T-helper 1 cell treated with Interleukin-12 subunit alpha and Interleukin-12 subunit beta and Interleukin-4 antibody, amounts not matched to agents 30 μg/mL and 1 μg/mL, for 36 hours (primary cell): ENCODE results near the gene CDIP1.

ENCODE experiments used
- H3K27ac Mint-ChIP-seq: one replicate; pipeline ENCODE4 v1.8.0; 2021; ENCODE audit warnings: mild to moderate bottlenecking, mixed read lengths
- H3K27me3 Mint-ChIP-seq: one replicate; pipeline ENCODE4 v1.8.0; 2021; ENCODE audit warnings: low read depth, mixed read lengths
- H3K36me3 Mint-ChIP-seq: one replicate; pipeline ENCODE4 v1.8.0; 2021; ENCODE audit warnings: low read depth, mixed read lengths
- H3K4me1 Mint-ChIP-seq: one replicate; pipeline ENCODE4 v1.8.0; 2021; ENCODE audit warnings: low read depth, mixed read lengths
- H3K4me3 Mint-ChIP-seq: one replicate; pipeline ENCODE4 v1.8.0; 2021; ENCODE audit warnings: mild to moderate bottlenecking, moderate library complexity, mixed read lengths
- H3K9me3 Mint-ChIP-seq: one replicate; pipeline ENCODE4 v1.8.0; 2021; ENCODE audit warnings: mixed read lengths

Gene CDIP1

DNA sequence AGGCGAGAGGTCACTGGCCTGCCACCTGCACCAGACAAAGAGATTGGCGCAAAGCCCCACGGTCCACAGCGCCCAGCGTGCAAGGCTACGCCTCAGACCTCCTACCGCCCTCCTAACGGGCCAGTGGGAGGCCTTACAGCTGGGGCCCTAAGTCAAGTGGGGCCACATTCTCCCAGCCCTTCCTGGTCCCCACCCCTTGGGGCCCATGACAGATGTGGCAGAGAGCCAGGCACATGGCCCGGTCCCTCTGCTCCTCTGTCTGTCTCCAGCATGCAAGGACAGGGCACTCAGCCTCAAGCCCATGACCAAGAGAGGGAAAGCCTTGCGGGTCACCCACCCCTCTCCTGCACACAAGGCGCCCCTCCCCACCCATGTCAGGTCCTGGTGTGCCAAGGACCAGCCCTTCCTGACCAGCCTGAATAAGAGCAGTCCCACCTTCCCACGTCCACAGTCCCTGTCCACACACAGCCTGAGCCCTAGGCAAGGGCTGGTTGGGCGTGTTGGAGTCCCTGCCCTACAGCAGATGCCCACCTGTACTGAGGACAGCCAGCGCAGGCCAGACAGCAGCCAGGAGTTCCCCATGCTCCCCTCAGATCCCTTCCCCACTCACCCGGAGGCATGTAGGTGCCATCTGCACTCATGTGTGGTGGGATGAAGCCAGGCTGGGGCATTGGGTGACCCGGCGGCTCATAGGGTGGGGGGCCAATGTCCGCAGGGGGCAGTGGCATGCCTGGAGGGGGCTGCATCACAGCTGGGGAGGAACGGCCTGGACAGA is 25.3 kb downstream of the CDIP1 start:
- Mint-ChIP-seq H3K27ac (peak overlapping the region; percentile 11), H3K36me3 (peaks cover 25% of the 10 kb centered on the region), H3K9me3 (no peaks in the 10 kb centered on the region), H3K27me3 (no peaks in the 10 kb centered on the region), H3K4me1 (peaks cover 26% of the 10 kb centered on the region), H3K4me3 (no peak overlapping the region)

DNA sequence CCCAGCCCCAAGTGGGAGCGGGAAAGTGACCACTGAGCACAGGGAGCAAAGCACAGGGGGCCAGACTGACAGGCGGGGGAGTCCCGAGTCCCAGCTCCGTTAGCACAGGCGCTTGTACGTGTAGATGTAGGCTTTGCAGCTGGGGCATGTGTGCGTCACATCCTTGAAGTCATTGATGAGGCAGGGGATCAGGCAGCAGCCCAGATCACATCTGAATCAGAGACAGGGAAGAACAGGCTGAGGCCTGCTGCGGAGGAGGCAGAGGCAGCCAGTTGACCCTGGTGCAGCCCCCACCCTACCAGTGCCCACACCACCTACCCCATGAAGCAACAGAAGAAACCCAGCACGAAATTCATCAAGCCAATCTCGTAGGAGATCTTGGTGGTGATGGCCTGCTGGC is 26.1 kb downstream of the CDIP1 start:
- Mint-ChIP-seq H3K4me3 (no peak overlapping the region), H3K36me3 (peaks cover 31% of the 10 kb centered on the region), H3K27me3 (no peaks in the 10 kb centered on the region), H3K27ac (peak overlapping the region; percentile 59), H3K9me3 (no peaks in the 10 kb centered on the region), H3K4me1 (peaks cover 26% of the 10 kb centered on the region)

DNA sequence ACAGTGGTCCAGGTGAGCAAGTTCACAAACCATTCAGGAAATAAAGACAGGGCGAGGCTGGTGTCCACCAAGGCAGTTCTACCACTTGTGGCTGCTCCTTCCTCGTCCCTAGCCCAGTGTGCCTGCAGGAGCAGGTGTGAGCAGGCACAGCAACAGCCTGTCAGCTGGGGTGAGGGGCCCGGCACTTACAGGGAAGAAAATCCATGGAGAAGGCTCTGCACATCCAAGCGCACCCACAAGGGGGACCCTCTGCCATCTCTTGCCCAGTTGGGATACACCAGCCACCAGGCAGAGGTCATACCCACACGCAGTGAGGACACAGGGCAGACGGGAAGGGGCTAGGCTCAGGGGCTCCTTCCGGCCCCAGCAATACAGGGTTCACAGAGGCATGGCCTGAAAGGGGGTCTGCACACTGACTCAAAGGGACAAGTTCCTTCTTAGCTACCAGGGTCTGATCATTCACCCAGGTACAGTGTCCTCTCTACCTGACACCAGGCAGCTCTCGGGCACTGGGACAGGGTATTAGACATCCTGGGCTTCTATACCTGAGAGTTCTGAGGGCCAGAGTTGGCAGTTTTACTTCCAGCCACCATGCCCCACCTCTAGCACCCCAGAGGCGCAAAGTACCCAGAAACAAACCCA is 27.0 kb downstream of the CDIP1 start:
- no peaks in the 10 kb centered on the region for H3K9me3 Mint-ChIP-seq
- no peak overlapping the region for H3K4me3 Mint-ChIP-seq
- H3K27me3 Mint-ChIP-seq = no peaks in the 10 kb centered on the region
- H3K4me1 Mint-ChIP-seq = peaks cover 28% of the 10 kb centered on the region
- H3K27ac Mint-ChIP-seq = no peak overlapping the region
- H3K36me3 Mint-ChIP-seq = peaks cover 33% of the 10 kb centered on the region

DNA sequence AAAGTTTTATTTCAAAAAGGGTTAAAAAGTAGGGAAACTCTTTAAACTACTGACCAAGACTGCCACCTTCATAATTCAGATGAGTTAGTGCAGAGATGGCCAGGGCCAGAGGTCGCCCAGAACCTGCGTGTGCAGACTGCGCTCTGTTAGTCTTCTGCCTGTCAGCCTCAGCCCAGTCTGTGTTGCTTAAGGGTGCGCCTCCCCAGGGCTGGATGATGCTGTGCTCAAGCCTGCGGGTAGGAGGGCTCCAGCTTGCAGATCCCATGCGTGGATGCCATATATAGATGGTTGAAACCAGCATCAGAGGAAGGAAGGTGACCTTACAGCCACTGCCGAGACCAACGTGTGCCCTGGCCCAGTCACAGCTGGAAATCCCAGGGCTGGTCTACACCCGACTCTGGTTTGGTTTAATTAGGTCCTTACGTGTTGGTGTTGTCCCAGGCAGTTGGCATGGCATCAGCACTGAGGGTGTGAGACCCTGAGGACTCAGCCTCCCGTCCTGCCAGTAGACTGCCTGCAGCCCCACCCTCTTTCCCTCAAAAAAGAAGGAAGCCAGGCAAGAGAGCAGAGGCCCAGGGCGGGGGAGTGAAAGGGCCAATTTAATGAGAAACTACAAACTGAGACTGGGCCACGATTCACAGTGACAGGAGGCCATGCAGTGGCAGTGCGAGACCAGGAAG is 27.7 kb downstream of the CDIP1 start:
- H3K36me3 Mint-ChIP-seq = peaks cover 38% of the 10 kb centered on the region

DNA sequence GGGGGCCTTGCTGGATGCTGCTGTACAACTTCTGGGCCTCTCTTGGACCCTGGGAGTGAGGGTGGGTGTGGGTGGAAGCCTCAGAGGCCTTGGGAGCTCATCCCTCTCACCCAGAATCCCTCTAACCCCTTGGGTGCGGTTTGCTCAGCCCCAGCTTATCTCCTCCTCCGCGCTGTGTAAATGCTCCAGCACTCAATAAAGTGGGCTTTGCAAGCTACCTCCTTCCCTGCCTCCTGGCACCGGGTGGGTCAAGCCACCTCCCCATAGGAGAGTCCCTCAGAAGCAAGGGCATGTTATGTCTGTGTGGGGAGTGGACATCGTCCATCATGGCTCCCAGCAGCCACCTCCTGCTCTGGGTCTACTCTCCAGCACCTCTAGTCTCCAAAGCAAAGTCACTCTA is 28.4 kb downstream of the CDIP1 start:
- Mint-ChIP-seq H3K36me3 (peaks cover 38% of the 10 kb centered on the region), H3K4me1 (peaks cover 32% of the 10 kb centered on the region)

More for the DNA sequence above, 27.7 kb downstream of the CDIP1 start:
- H3K27ac Mint-ChIP-seq = peak overlapping the region; percentile 69
- H3K4me1 Mint-ChIP-seq = peaks cover 32% of the 10 kb centered on the region
- no peaks in the 10 kb centered on the region for H3K9me3 Mint-ChIP-seq
- no peak overlapping the region for H3K4me3 Mint-ChIP-seq
- no peaks in the 10 kb centered on the region for H3K27me3 Mint-ChIP-seq

DNA sequence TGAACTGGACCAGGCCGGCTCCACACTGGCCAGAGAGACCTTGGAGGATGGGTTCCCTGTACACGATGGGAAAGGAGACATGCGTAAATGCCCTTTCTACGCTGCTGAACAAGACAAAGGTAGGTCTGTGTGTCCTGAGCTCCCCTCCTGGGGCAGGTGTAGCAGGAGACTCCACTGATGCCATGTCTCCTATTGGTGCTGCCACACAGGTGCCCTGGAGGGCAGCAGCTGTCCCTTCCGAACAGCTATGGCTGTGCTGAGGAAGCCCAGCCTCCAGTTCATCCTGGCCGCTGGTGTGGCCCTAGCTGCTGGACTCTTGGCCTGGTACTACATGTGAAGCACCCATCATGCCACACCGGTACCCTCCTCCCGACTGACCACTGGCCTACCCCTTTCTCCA is 29.2 kb downstream of the CDIP1 start:
- Mint-ChIP-seq H3K9me3 (no peaks in the 10 kb centered on the region), H3K4me3 (no peak overlapping the region), H3K36me3 (peaks cover 38% of the 10 kb centered on the region), H3K27me3 (no peaks in the 10 kb centered on the region), H3K4me1 (peaks cover 29% of the 10 kb centered on the region), H3K27ac (no peak overlapping the region)

More for the DNA sequence above, 28.4 kb downstream of the CDIP1 start:
- Mint-ChIP-seq H3K4me3 (no peak overlapping the region), H3K27me3 (no peaks in the 10 kb centered on the region), H3K9me3 (no peaks in the 10 kb centered on the region), H3K27ac (no peak overlapping the region)

DNA sequence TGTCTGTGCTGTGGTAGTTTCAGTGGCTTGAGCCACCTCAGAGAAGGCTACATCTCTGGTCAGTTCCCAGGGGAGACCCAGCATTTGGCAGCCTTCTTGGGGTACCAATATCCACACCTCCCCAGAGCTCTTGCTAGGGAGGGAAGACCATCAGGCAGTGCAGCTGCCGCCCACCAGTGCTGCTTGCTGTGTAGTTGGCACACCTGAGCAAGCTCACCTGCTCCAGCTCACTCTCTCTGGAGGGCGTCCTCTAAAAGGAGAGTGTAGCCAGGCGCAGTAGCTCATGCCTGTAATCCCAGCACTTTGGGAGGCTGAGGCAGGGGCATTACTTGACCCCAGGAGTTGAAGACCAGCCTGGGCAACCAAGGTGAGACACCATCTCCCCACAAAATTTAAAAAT is 29.8 kb downstream of the CDIP1 start:
- no peaks in the 10 kb centered on the region for H3K27me3 Mint-ChIP-seq

DNA sequence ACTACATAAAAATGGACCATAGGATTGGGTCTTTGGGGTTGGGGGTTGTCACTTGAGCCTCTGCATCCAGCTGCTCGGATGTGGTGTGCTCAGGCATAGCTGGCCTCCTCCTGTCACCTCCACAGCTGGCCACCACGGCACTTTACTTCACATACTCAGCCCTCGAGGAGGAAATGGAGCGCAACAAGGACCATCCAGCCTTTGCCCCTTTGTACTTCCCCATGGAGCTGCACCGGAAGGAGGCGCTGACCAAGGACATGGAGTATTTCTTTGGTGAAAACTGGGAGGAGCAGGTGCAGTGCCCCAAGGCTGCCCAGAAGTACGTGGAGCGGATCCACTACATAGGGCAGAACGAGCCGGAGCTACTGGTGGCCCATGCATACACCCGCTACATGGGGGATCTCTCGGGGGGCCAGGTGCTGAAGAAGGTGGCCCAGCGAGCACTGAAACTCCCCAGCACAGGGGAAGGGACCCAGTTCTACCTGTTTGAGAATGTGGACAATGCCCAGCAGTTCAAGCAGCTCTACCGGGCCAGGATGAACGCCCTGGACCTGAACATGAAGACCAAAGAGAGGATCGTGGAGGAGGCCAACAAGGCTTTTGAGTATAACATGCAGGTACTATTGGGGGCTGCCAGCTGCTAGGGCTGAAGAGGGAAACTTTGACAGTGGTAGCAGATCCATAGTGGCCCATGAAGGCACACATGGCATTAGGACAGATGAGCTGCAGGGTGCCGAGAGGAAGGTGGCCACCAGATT is 30.8 kb downstream of the CDIP1 start:
- no peak overlapping the region for H3K27ac Mint-ChIP-seq
- peaks cover 36% of the 10 kb centered on the region for H3K4me1 Mint-ChIP-seq
- peaks cover 40% of the 10 kb centered on the region for H3K36me3 Mint-ChIP-seq
- no peaks in the 10 kb centered on the region for H3K9me3 Mint-ChIP-seq
- H3K4me3 Mint-ChIP-seq = no peak overlapping the region
- H3K27me3 Mint-ChIP-seq = no peaks in the 10 kb centered on the region

More for the DNA sequence above, 29.8 kb downstream of the CDIP1 start:
- H3K4me1 Mint-ChIP-seq = peaks cover 27% of the 10 kb centered on the region
- no peaks in the 10 kb centered on the region for H3K9me3 Mint-ChIP-seq
- H3K4me3 Mint-ChIP-seq = no peak overlapping the region
- H3K36me3 Mint-ChIP-seq = peaks cover 38% of the 10 kb centered on the region
- no peak overlapping the region for H3K27ac Mint-ChIP-seq

DNA sequence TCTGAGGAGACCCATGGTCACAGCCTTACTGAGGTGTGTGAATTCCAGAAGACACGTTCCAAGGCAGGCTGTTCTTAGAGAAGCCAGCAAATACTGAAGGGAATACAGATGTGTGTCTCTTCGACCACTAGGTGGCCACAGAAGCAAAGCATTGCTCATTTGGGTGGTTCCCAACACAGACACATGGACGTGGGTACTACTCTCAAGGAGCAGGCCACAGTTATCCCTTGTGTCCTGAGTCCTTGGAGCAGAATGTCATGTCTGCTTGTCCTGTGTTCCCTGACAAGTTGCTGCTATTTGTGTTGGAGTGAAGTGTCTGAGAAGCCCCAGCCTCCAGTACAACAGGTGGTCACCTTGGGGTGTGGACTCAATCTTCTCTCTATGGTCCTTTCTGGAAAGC is 32.1 kb downstream of the CDIP1 start:
- H3K27ac Mint-ChIP-seq = peak overlapping the region; percentile 95
- no peaks in the 10 kb centered on the region for H3K9me3 Mint-ChIP-seq

DNA sequence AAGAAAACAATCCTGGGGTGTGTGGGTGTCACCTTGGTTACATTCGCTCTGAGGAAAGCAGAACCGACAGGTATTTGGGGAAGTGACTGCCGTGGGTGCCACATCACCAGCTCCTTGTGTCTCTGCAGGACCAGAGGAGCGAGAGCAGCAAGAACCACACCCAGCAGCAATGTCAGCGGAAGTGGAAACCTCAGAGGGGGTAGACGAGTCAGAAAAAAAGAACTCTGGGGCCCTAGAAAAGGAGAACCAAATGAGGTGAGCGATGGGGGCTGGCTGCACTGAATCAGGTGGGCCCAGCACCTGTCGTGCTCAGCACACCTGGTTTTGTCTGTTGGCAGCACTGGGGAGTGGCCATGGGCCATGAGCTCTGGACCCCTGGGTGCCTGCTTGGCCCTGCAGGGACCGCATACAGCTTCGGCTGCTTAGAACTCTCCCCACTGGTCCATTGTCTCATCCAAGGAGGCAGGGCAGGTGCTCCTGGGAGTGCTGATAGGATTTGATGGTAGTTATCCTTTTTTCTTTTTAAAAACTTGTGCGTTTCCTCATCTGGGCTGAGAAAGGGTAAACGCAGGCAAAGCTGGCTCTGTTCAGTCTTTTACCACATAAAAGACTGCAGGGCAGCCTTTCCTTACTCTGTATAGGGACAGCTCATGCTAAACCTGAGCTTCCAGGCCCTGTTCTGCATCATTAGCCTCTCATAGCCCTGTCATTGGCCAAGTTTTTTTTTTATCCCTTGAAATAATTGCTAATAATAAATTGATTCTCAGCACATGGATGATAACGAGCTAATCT is 33.0 kb downstream of the CDIP1 start:
- Mint-ChIP-seq H3K9me3 (no peaks in the 10 kb centered on the region), H3K4me3 (peak overlapping the region; percentile 56), H3K27ac (peak overlapping the region; percentile 95), H3K4me1 (peaks cover 48% of the 10 kb centered on the region), H3K27me3 (no peaks in the 10 kb centered on the region), H3K36me3 (peaks cover 26% of the 10 kb centered on the region)

More for the DNA sequence above, 32.1 kb downstream of the CDIP1 start:
- H3K27me3 Mint-ChIP-seq = no peaks in the 10 kb centered on the region
- H3K36me3 Mint-ChIP-seq = peaks cover 33% of the 10 kb centered on the region
- H3K4me1 Mint-ChIP-seq = peaks cover 43% of the 10 kb centered on the region
- H3K4me3 Mint-ChIP-seq = peak overlapping the region; percentile 56

DNA sequence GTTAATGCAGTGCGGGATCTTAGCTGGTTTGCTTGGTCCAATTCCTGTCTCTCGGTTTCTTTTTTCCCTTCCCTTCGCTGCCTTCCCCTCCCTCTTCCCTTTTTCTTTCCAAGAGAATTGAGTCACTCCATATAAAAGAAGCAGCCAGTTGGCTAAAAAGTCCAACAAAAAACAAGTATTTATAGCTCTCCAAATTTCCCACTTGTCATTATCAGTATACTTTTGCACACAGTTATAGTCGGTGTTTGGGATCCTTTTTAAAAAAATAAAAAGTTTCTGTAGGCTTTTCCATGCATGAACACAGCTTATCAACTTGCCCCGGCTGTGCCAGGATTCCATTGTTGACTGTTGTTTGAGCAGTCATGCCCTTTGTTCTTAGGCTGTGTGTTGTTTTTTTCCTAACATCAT is 37.5 kb downstream of the CDIP1 start:
- no peak overlapping the region for H3K4me3 Mint-ChIP-seq
- peaks cover 60% of the 10 kb centered on the region for H3K4me1 Mint-ChIP-seq
- peaks cover 10% of the 10 kb centered on the region for H3K36me3 Mint-ChIP-seq
- H3K9me3 Mint-ChIP-seq = no peaks in the 10 kb centered on the region
- H3K27me3 Mint-ChIP-seq = no peaks in the 10 kb centered on the region
- H3K27ac Mint-ChIP-seq = no peak overlapping the region

DNA sequence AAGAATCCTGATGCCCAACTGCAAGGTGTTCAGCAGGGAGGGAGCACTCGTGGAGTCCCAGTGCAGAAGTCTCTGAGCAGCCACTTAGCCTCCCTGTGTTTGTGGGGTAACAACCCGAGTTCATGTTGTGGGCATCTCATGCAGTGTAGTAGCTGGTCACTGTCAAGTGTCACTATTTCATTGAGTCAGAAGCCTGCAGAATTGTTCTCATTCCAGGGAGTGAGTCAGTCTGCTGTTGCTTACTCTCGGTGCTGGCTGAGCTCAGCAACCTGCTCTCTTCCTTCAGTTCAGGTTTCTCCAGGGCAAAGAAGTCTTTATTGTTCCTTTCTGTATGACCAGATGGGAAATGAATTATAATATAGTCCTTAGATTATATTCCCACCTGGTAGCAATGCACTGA is 38.3 kb downstream of the CDIP1 start:
- H3K27ac Mint-ChIP-seq = no peak overlapping the region
- peaks cover 52% of the 10 kb centered on the region for H3K4me1 Mint-ChIP-seq
- no peak overlapping the region for H3K4me3 Mint-ChIP-seq

DNA sequence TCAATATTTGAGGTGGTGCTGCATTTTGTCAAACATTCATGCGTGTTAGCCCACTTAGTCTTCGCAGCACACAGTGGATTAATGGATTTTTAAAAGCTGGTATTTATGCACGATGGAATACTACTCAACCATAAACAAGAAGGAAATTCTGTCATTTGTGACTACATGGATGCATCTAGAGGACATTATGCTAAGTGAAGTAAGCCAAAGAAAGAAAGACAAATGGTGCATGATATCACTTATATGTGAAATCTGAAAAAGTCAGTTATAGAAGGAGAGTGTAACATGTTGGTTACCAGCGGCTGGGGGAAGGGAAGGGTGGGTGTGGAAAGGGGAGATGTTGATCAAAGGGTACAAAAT is 39.4 kb downstream of the CDIP1 start:
- Mint-ChIP-seq H3K27ac (no peak overlapping the region), H3K4me3 (no peak overlapping the region), H3K27me3 (no peaks in the 10 kb centered on the region), H3K36me3 (peaks cover 12% of the 10 kb centered on the region), H3K9me3 (no peaks in the 10 kb centered on the region), H3K4me1 (peaks cover 51% of the 10 kb centered on the region)

More for the DNA sequence above, 38.3 kb downstream of the CDIP1 start:
- no peaks in the 10 kb centered on the region for H3K27me3 Mint-ChIP-seq
- peaks cover 10% of the 10 kb centered on the region for H3K36me3 Mint-ChIP-seq
- H3K9me3 Mint-ChIP-seq = no peaks in the 10 kb centered on the region
